HCT116 (cell line): Measurements from ENCODE around the gene LAP3.

Experiments
- EGR1 ChIP-seq: IDR thresholded peaks from 2 replicates; pipeline ENCODE4 v1.6.1; 2012; ENCODE audit warnings: low read depth
- ELF1 ChIP-seq: IDR thresholded peaks from 2 replicates; pipeline ENCODE4 v1.6.1; 2012; ENCODE audit warnings: low read depth, borderline replicate concordance
- EZH2 ChIP-seq: fragments of 200-600 bp; sonication (generic); IDR thresholded peaks from 2 replicates; pipeline ENCODE4 v1.6.1; 2017; ENCODE audit warnings: antibody characterized with exemption, mixed run types
- JUND ChIP-seq: IDR thresholded peaks from 2 replicates; pipeline ENCODE4 v1.6.1; 2012
- POLR2A ChIP-seq: IDR thresholded peaks from 2 replicates; pipeline ENCODE4 v1.7.0; 2011; ENCODE audit warnings: borderline replicate concordance; ENCODE audit not compliant: insufficient read depth, insufficient read length; ENCODE audit errors: extremely low read depth
- POLR2AphosphoS5 ChIP-seq: IDR thresholded peaks from 2 replicates; pipeline ENCODE4 v1.6.1; 2011; ENCODE audit warnings: mild to moderate bottlenecking, low read depth, low read length, moderate library complexity
- RAD21 ChIP-seq: IDR thresholded peaks from 2 replicates; pipeline ENCODE4 v1.6.1; 2012; ENCODE audit warnings: low read depth, mild to moderate bottlenecking
- SIN3A ChIP-seq: IDR thresholded peaks from 2 replicates; pipeline ENCODE4 v1.6.1; 2012; ENCODE audit warnings: low read depth
- SRF ChIP-seq: IDR thresholded peaks from 2 replicates; pipeline ENCODE4 v1.6.1; 2012; ENCODE audit warnings: low read depth
- TCF7L2 ChIP-seq: IDR thresholded peaks from 2 replicates; pipeline ENCODE4 v1.7.0; 2011; ENCODE audit warnings: borderline replicate concordance, inconsistent platforms; ENCODE audit not compliant: insufficient read depth, insufficient read length; ENCODE audit errors: extremely low read depth
- YY1 ChIP-seq: IDR thresholded peaks from 2 replicates; pipeline ENCODE4 v1.6.1; 2011; ENCODE audit warnings: low read length, low read depth, moderate library complexity, mild to moderate bottlenecking; ENCODE audit not compliant: insufficient replicate concordance; ENCODE audit errors: extremely low read depth
- TF ChIP-seq, protein P1 (sequence below), 3 experiments: fragments of 200-600 bp in 1 of 3; sonication (generic) in 1 of 3; IDR thresholded peaks in 2 of 3; conservative IDR thresholded peaks in 1 of 3; 2 replicates each; pipeline ENCODE4 v1.5.1; 2012 to 2017; ENCODE audit warnings: low read depth in 2 of 3, low read length in 2 of 3, antibody characterized with exemption in 1 of 3, borderline replicate concordance in 1 of 3, control low read depth in 1 of 3, mild to moderate bottlenecking in 1 of 3, mixed read lengths in 1 of 3, mixed run types in 1 of 3, moderate library complexity in 1 of 3; ENCODE audit not compliant: insufficient read depth in 1 of 3
- TF ChIP-seq, protein P2 (sequence below): IDR thresholded peaks from 2 replicates; pipeline ENCODE4 v1.6.1; 2012
- TF ChIP-seq, protein P3 (sequence below): IDR thresholded peaks from 2 replicates; pipeline ENCODE4 v1.6.1; 2012

DNA sequence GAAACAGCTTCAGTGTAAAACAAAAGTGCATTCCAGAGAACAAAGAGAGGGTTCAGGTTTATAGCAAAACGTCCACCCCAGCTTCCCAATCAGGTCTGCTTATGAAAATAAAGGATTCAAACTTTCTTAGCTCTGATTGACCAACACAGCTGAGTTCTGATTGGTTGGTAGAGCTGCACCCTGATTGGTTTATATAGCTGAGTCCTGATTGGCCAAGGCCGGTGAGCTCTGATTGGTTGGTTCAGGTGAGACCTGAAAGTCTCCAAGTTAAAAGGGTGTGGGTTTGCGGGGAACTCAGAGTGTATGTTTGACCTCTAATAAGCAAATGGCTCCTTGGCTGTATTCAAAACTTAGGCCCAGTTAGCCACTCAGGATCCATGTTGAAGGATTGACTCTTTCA, 41.1 kb upstream of the LAP3 start:
- TF ChIP-seq ELF1 (no peak), YY1 (no peak), EGR1 (no peak), RAD21 (no peak), TCF7L2 (no peak), JUND (no peak), POLR2AphosphoS5 (no peak), EZH2 (no peak), SIN3A (no peak), POLR2A (no peak), SRF (no peak)
- TF ChIP-seq, protein P1, sequence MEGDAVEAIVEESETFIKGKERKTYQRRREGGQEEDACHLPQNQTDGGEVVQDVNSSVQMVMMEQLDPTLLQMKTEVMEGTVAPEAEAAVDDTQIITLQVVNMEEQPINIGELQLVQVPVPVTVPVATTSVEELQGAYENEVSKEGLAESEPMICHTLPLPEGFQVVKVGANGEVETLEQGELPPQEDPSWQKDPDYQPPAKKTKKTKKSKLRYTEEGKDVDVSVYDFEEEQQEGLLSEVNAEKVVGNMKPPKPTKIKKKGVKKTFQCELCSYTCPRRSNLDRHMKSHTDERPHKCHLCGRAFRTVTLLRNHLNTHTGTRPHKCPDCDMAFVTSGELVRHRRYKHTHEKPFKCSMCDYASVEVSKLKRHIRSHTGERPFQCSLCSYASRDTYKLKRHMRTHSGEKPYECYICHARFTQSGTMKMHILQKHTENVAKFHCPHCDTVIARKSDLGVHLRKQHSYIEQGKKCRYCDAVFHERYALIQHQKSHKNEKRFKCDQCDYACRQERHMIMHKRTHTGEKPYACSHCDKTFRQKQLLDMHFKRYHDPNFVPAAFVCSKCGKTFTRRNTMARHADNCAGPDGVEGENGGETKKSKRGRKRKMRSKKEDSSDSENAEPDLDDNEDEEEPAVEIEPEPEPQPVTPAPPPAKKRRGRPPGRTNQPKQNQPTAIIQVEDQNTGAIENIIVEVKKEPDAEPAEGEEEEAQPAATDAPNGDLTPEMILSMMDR (IDR thresholded peaks at IDR 0.05 in 2 of 3, conservative IDR thresholded peaks at IDR 0.05 in 1 of 3; ENCODE audit: borderline replicate concordance in 1 of 3, insufficient read depth in 1 of 3, low read depth in 2 of 3, low read length in 2 of 3), result no peak
- TF ChIP-seq, protein P2, sequence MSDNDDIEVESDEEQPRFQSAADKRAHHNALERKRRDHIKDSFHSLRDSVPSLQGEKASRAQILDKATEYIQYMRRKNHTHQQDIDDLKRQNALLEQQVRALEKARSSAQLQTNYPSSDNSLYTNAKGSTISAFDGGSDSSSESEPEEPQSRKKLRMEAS, result no peak
- TF ChIP-seq, protein P3, sequence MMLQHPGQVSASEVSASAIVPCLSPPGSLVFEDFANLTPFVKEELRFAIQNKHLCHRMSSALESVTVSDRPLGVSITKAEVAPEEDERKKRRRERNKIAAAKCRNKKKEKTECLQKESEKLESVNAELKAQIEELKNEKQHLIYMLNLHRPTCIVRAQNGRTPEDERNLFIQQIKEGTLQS, result no peak
